Central memory CD8-positive, alpha-beta T cell (primary cell): ENCODE measurements around the gene ATP8B2.
"Not testable (repeated sequence)": the region's sequence is repeated elsewhere in the genome, so short reads cannot be mapped to it uniquely, and the experiment has no call there.

Source experiments
- ATAC-seq: fragments of 150-1000 bp; cut with Tn5 transposase; replicated peaks from 2 replicates; pipeline ENCODE4 v1.10.0; 2022; ENCODE audit warnings: mild to moderate bottlenecking, moderate FRiP score, moderate number of reproducible peaks; ENCODE audit not compliant: poor library complexity, severe bottlenecking; ENCODE audit errors: extremely low read depth
- DNase-seq, 2 donors: peaks; one replicate each; pipeline ENCODE4 v3.0.0; 2021; ENCODE audit warnings: low spot score in 2 of 2
- H3K27ac Mint-ChIP-seq: one replicate; pipeline ENCODE4 v1.8.0; 2022; ENCODE audit warnings: low read depth, mild to moderate bottlenecking, moderate library complexity, mixed read lengths
- H3K27me3 Mint-ChIP-seq: one replicate; pipeline ENCODE4 v1.8.0; 2022; ENCODE audit warnings: mixed read lengths
- H3K36me3 Mint-ChIP-seq: one replicate; pipeline ENCODE4 v1.8.0; 2022; ENCODE audit warnings: mild to moderate bottlenecking, moderate library complexity, mixed read lengths; ENCODE audit not compliant: insufficient read depth
- H3K4me1 Mint-ChIP-seq: one replicate; pipeline ENCODE4 v1.8.0; 2022; ENCODE audit warnings: mixed read lengths
- H3K4me3 Mint-ChIP-seq: one replicate; pipeline ENCODE4 v1.8.0; 2022; ENCODE audit warnings: mild to moderate bottlenecking, moderate library complexity, mixed read lengths
- H3K9me3 Mint-ChIP-seq: one replicate; pipeline ENCODE4 v1.8.0; 2022; ENCODE audit warnings: mixed read lengths

Gene ATP8B2

GRCh38 chr1:154327466-154328317 lies 2.4 kb downstream of the ATP8B2 start:
- Mint-ChIP-seq H3K36me3 (peaks cover 29% of the 10 kb centered on the region), H3K9me3 (no peaks in the 10 kb centered on the region), H3K4me3 (peak overlapping the region; percentile 92), H3K4me1 (peaks cover 69% of the 10 kb centered on the region), H3K27me3 (no peaks in the 10 kb centered on the region), H3K27ac (peak overlapping the region; percentile 95)
- no peak for ATAC-seq
- no peak for DNase-seq

- H3K36me3 Mint-ChIP-seq: peaks cover 37% of the 10 kb centered on the region
Measured at GRCh38 chr1:154328318-154329151, 3.2 kb downstream of the ATP8B2 start.

GRCh38 chr1:154329152-154329521 lies 3.8 kb downstream of the ATP8B2 start:
- ATAC-seq (no peak), DNase-seq (no peak)
- Mint-ChIP-seq H3K27me3 (no peaks in the 10 kb centered on the region), H3K36me3 (peaks cover 43% of the 10 kb centered on the region), H3K4me1 (peaks cover 68% of the 10 kb centered on the region), H3K4me3 (peak overlapping the region; percentile 92), H3K9me3 (no peaks in the 10 kb centered on the region), H3K27ac (peak overlapping the region; percentile 53)

More at GRCh38 chr1:154328318-154329151, 3.2 kb downstream of the ATP8B2 start:
- no peaks in the 10 kb centered on the region for H3K27me3 Mint-ChIP-seq
- H3K27ac Mint-ChIP-seq: peak overlapping the region; percentile 81
- peaks cover 69% of the 10 kb centered on the region for H3K4me1 Mint-ChIP-seq
- peak overlapping the region; percentile 92 for H3K4me3 Mint-ChIP-seq
- H3K9me3 Mint-ChIP-seq: no peaks in the 10 kb centered on the region
- peak; percentile 75 for ATAC-seq
- peak; percentile 74 to 79 for DNase-seq

- H3K27me3 Mint-ChIP-seq: no peaks in the 10 kb centered on the region
- peak overlapping the region; percentile 92 for H3K4me3 Mint-ChIP-seq
- DNase-seq (no peak), ATAC-seq (no peak)
- H3K36me3 Mint-ChIP-seq: peaks cover 43% of the 10 kb centered on the region
- peaks cover 68% of the 10 kb centered on the region for H3K4me1 Mint-ChIP-seq
- H3K9me3 Mint-ChIP-seq: no peaks in the 10 kb centered on the region
- peak overlapping the region; percentile 53 for H3K27ac Mint-ChIP-seq
Measured at GRCh38 chr1:154329551-154330131, 4.3 kb downstream of the ATP8B2 start.

GRCh38 chr1:154330669-154331068 lies 5.3 kb downstream of the ATP8B2 start:
- Mint-ChIP-seq H3K4me3 (peak overlapping the region; percentile 92), H3K4me1 (peaks cover 74% of the 10 kb centered on the region)
- DNase-seq: no peak

GRCh38 chr1:154334079-154335024 lies 9.0 kb downstream of the ATP8B2 start:
- ATAC-seq (no peak), DNase-seq (no peak)
- Mint-ChIP-seq H3K4me1 (peaks cover 64% of the 10 kb centered on the region), H3K36me3 (peaks cover 53% of the 10 kb centered on the region), H3K27me3 (no peaks in the 10 kb centered on the region), H3K4me3 (peak overlapping the region; percentile 19), H3K9me3 (no peaks in the 10 kb centered on the region), H3K27ac (peak overlapping the region; percentile 84)

More at GRCh38 chr1:154330669-154331068, 5.3 kb downstream of the ATP8B2 start:
- Mint-ChIP-seq H3K9me3 (no peaks in the 10 kb centered on the region), H3K27me3 (no peaks in the 10 kb centered on the region), H3K27ac (no peak overlapping the region), H3K36me3 (peaks cover 49% of the 10 kb centered on the region)
- no peak for ATAC-seq

GRCh38 chr1:154335025-154335714 lies 9.8 kb downstream of the ATP8B2 start:
- no peaks in the 10 kb centered on the region for H3K9me3 Mint-ChIP-seq
- H3K27me3 Mint-ChIP-seq: no peaks in the 10 kb centered on the region
- peaks cover 54% of the 10 kb centered on the region for H3K36me3 Mint-ChIP-seq
- H3K4me1 Mint-ChIP-seq: peaks cover 64% of the 10 kb centered on the region
- ATAC-seq: peak; percentile 96
- peak overlapping the region; percentile 19 for H3K4me3 Mint-ChIP-seq
- peak overlapping the region; percentile 84 for H3K27ac Mint-ChIP-seq
- peak; percentile 82 to 85 for DNase-seq

- ATAC-seq: peak; percentile 47
- no peak for DNase-seq
- H3K27ac Mint-ChIP-seq: peak overlapping the region; percentile 94
- peaks cover 55% of the 10 kb centered on the region for H3K36me3 Mint-ChIP-seq
- H3K27me3 Mint-ChIP-seq: no peaks in the 10 kb centered on the region
- peak overlapping the region; percentile 78 for H3K4me3 Mint-ChIP-seq
- H3K9me3 Mint-ChIP-seq: no peaks in the 10 kb centered on the region
- peaks cover 66% of the 10 kb centered on the region for H3K4me1 Mint-ChIP-seq
Measured at GRCh38 chr1:154337253-154337894, 12.0 kb downstream of the ATP8B2 start.

GRCh38 chr1:154338875-154339274 lies 13.6 kb downstream of the ATP8B2 start:
- Mint-ChIP-seq H3K27me3 (no peaks in the 10 kb centered on the region), H3K27ac (peak overlapping the region; percentile 5), H3K9me3 (no peaks in the 10 kb centered on the region), H3K36me3 (peaks cover 55% of the 10 kb centered on the region), H3K4me1 (peaks cover 80% of the 10 kb centered on the region), H3K4me3 (peak overlapping the region; percentile 85)
- ATAC-seq: no peak
- no peak for DNase-seq

- Mint-ChIP-seq H3K4me3 (peak overlapping the region; percentile 85), H3K27ac (peak overlapping the region; percentile 90)
Measured at GRCh38 chr1:154341366-154341765, 16.0 kb downstream of the ATP8B2 start.

GRCh38 chr1:154342132-154342531 lies 16.8 kb downstream of the ATP8B2 start:
- Mint-ChIP-seq H3K27ac (peak overlapping the region; percentile 90), H3K36me3 (peaks cover 62% of the 10 kb centered on the region), H3K4me3 (peak overlapping the region; percentile 85), H3K9me3 (no peaks in the 10 kb centered on the region), H3K4me1 (peaks cover 87% of the 10 kb centered on the region), H3K27me3 (no peaks in the 10 kb centered on the region)
- no peak for DNase-seq
- no peak for ATAC-seq

More at GRCh38 chr1:154341366-154341765, 16.0 kb downstream of the ATP8B2 start:
- H3K36me3 Mint-ChIP-seq: peaks cover 60% of the 10 kb centered on the region
- DNase-seq, H3K27me3 Mint-ChIP-seq, ATAC-seq, H3K9me3 Mint-ChIP-seq: not testable (repeated sequence)
- H3K4me1 Mint-ChIP-seq: peaks cover 87% of the 10 kb centered on the region
